Mucosa of descending colon (tissue), 3 donors: ENCODE results near the gene ARL5A. TPM values are rescaled to one million over a fixed set of nuclear protein-coding genes. Genes with fewer than 3 reads are reported as not detected.
"Not testable (repeated sequence)": the region's sequence is repeated elsewhere in the genome, so short reads cannot be mapped to it uniquely, and the experiment has no call there.

ENCODE experiments used
- ATAC-seq: fragments of 200-7000 bp; cut with Tn5 transposase; one replicate; pipeline ENCODE4 v1.9.1; 2020; ENCODE audit warnings: mild to moderate bottlenecking, moderate library complexity
- DNase-seq, 3 donors: peaks; one replicate each; pipeline ENCODE4 v3.0.0-alpha.2; 2020
- H3K36me3 ChIP-seq: fragments of 200-600 bp; one replicate; pipeline ENCODE4 v1.8.0; 2021; ENCODE audit warnings: low read depth, mild to moderate bottlenecking
- H3K4me1 ChIP-seq: fragments of 200-600 bp; one replicate; pipeline ENCODE4 v1.8.0; 2021; ENCODE audit warnings: low read depth, mild to moderate bottlenecking
- H3K4me3 ChIP-seq: fragments of 200-600 bp; one replicate; pipeline ENCODE4 v1.8.0; 2021; ENCODE audit warnings: mild to moderate bottlenecking
- H3K9me3 ChIP-seq: fragments of 200-600 bp; one replicate; pipeline ENCODE4 v1.8.0; 2021; ENCODE audit warnings: mild to moderate bottlenecking
- CTCF ChIP-seq: fragments of 200-600 bp; IDR thresholded peaks from one replicate; pipeline ENCODE4 v1.8.0; 2022; ENCODE audit warnings: antibody characterized with exemption, mild to moderate bottlenecking
- intact Hi-C, 2 donors: fragments of 100-400 bp; cut with DNase I in 1 of 2; cut with micrococcal nuclease in 1 of 2; formaldehyde crosslinking; loops; one replicate each; pipeline versions ENCODE4 v1.11.0 to v1.11.1; 2022; cut with DNase I, micrococcal nuclease
- total RNA-seq, 3 donors: library from RNA; stranded (reverse); fragmentation: NEBNext Ultra II Directional in 2 of 3; extraction: Animal tissue kit (Norgen Biotek cat#: 25700) in 2 of 3; gene quantifications; one replicate each; pipeline versions ENCODE4 v1.2.1 to v1.2.4, GENCODE V29; 2021 to 2023
- donor health status: DM: no; HTN: no; CAD: no; lungs with moderate emphysema.
- donor health status: DM: no; HTN: no; CAD: no.
- donor health status: DM: no; HTN: yes; CAD: no.

ARL5A gene
- total RNA-seq, 3 donors from 2014 or later, result 38.5 to 55.9 (median 39.5) TPM

DNA sequence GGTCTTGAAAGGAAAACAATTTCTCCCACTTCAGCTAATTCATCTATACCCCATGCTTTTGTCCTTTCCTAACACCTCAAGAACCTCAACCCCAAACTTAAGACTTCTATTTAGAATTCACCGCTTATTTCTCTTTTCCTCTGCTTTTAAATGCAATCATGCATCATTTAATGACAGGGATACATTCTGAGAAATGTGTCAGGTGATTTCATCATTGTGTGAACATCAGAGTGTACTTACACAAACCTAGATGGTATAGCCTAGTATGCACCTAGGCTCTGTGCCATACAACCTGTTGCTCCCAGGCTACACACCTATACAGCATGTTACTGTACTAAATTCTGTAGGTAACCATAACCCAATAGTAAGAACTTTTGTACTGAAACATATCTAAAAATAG is 22.9 kb downstream of the ARL5A start:
- no peak for TF ChIP-seq CTCF
- intact Hi-C loops, result no loop called here
- H3K4me1 ChIP-seq, result no peaks in the 10 kb centered on the region

DNA sequence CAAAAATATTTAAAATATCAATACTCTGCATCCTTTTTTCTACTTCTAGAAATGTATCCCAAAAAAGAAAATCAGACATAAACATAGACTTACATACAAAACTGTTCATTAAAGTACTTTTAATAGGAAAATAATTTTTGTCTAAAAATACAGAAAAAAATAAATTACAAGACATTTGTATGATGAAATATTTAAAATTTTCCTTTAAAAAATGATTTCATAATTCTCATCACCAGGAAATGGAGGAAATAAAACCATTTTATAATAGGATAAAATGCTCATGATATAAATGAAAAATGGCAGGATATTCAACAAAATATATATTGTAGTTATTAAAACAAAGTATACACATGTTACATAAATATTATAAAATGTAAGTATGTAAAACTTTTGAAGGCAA is 24.4 kb downstream of the ARL5A start:
- ATAC-seq (no peak), DNase-seq (no peak)
- Histone ChIP-seq H3K36me3 (no peaks in the 10 kb centered on the region), H3K4me1 (no peaks in the 10 kb centered on the region), H3K4me3 (no peak overlapping the region), H3K9me3 (no peaks in the 10 kb centered on the region)
- intact Hi-C loops, result no loop called here
- TF ChIP-seq CTCF, result no peak

More for the DNA sequence above, 22.9 kb downstream of the ARL5A start:
- no peaks in the 10 kb centered on the region for H3K36me3 ChIP-seq
- no peak for ATAC-seq
- H3K9me3 ChIP-seq, result no peaks in the 10 kb centered on the region
- H3K4me3 ChIP-seq, result no peak overlapping the region
- no peak for DNase-seq

GRCh38 chr2:151802315-151802714 is 25.9 kb downstream of the ARL5A start:
- no peak for ATAC-seq
- intact Hi-C loops, result no loop called here

DNA sequence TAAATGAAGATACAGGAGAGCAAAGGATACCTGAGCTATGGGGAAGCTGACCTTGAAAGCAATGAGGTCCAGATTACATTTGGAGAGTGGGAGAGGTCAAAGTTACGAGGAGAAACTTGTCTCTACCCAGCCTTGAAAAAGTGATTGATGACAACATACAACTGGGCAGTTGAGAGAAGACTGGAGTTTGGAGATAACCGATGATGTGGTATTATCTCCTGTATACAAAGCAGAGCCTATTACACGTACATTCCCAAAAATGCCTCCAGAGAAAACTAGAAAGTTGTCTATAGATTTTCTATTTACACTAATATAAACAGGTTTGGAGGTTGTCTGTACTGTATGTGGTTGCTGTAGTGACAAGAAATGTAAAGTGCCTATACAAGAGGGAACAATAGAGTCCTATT is 28.3 kb downstream of the ARL5A start:
- Histone ChIP-seq H3K4me1 (no peaks in the 10 kb centered on the region), H3K9me3 (no peaks in the 10 kb centered on the region), H3K4me3 (no peak overlapping the region), H3K36me3 (no peaks in the 10 kb centered on the region)
- TF ChIP-seq CTCF, result no peak
- ATAC-seq (no peak), DNase-seq (no peak)
- intact Hi-C loops, result no loop called here

More at GRCh38 chr2:151802315-151802714, 25.9 kb downstream of the ARL5A start:
- Histone ChIP-seq H3K4me3 (no peak overlapping the region), H3K36me3 (no peaks in the 10 kb centered on the region), H3K9me3 (no peaks in the 10 kb centered on the region), H3K4me1 (no peaks in the 10 kb centered on the region)
- DNase-seq, result no peak
- no peak for TF ChIP-seq CTCF

DNA sequence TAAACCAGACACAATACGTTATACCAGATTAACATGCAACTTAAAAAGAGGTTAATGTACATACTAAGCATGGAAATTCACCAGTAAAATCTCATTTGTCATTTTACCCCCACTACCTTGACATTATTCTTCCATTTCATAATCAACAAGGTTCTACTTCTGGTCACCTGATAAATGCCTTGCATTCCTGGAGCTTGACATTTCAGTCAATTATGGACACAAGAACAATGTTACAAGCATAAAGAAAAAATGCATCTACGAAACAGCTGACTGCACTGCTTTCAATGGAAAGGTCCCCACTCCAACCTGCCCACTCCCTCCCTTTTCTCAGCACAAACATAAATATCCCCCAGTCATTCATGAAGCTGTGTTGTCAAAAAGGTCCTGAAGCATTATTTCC is 31.4 kb downstream of the ARL5A start:
- H3K36me3 ChIP-seq, result no peaks in the 10 kb centered on the region
- no peak for TF ChIP-seq CTCF
- no peak for DNase-seq
- H3K4me1 ChIP-seq, result no peaks in the 10 kb centered on the region
- no peak overlapping the region for H3K4me3 ChIP-seq
- no peaks in the 10 kb centered on the region for H3K9me3 ChIP-seq
- no peak for ATAC-seq
- intact Hi-C loops, result no loop called here

- DNase-seq (no peak), ATAC-seq (no peak)
- Histone ChIP-seq H3K4me3 (no peak overlapping the region), H3K4me1 (no peaks in the 10 kb centered on the region), H3K36me3 (no peaks in the 10 kb centered on the region), H3K9me3 (no peaks in the 10 kb centered on the region)
- TF ChIP-seq CTCF, result no peak
- intact Hi-C loops, result no loop called here
These were observed 32.5 kb downstream of the ARL5A start for GRCh38 chr2:151795646-151796240.

DNA sequence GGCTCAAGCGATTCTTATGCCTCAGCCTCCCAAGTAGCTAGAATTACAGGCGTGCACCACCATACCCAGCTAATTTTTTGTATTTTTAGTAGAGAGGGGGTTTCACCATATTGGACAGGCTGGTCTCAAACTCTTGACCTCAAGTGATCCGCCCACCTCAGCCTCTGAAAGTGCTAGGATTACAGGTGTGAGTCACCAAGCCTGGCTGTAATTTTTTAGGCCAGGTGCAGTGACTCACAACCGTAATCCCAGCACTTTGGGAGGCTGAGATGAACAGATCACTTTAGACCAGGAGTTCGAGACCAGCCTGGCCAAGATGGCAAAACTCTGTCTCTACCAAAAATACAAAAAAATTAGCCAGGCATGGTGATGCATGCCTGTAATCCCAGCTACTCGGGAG is 33.8 kb downstream of the ARL5A start:
- ATAC-seq, DNase-seq, H3K4me1 ChIP-seq, intact Hi-C loops, H3K4me3 ChIP-seq, H3K9me3 ChIP-seq, H3K36me3 ChIP-seq: not testable (repeated sequence)
